GM21423 (cell line): Measurements from ENCODE around the gene TP53I13.

Experiments used
- ATAC-seq: cut with Tn5 transposase; IDR thresholded peaks from one replicate; pipeline ENCODE4 v1.9.1; 2021; ENCODE audit warnings: mild to moderate bottlenecking, moderate library complexity; ENCODE audit not compliant: unreplicated experiment

The TP53I13 gene

DNA sequence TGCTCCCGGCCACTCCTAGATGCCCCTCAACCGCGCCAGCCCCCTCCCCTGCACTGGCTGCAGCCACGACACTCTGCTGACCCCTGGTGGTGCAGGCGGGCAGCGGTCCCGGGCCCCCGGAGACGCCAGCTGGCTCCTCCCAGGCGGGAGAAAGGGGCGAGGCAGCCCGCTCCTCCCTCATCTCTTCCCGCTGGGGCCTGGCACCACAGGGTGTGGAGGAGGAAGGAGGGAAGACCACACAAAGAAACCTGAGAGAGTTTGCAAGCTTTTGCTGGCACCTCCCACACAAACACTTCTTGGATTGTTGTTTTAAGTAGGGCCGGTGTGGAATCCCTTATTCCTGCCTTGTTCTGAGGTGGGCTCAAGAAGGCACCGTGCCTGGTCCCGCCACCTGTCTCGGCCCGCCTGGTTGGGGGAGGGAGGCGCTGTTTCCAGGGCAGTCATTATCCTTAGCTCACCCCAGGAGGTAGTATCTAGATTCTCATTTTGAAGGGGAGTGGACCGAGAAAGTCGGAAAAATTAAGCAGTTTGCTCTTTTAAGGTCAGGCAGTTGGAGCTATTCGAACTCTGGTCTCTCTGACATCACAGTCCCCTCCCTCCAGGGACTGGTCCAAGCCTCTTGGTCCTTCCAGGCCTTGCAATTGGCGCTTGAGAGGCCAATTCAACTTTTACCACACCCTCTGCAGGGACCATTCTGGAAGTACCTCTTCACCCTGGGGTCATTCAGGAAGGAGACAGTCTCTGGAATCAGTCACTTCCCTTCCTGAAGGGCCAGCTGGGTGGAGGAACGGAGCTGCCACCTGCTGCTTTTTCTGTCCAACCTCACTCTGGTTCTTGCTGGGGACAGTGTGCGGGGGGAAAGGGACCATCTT lies 23.5 kb downstream of the TP53I13 start:
- no peak for ATAC-seq

DNA sequence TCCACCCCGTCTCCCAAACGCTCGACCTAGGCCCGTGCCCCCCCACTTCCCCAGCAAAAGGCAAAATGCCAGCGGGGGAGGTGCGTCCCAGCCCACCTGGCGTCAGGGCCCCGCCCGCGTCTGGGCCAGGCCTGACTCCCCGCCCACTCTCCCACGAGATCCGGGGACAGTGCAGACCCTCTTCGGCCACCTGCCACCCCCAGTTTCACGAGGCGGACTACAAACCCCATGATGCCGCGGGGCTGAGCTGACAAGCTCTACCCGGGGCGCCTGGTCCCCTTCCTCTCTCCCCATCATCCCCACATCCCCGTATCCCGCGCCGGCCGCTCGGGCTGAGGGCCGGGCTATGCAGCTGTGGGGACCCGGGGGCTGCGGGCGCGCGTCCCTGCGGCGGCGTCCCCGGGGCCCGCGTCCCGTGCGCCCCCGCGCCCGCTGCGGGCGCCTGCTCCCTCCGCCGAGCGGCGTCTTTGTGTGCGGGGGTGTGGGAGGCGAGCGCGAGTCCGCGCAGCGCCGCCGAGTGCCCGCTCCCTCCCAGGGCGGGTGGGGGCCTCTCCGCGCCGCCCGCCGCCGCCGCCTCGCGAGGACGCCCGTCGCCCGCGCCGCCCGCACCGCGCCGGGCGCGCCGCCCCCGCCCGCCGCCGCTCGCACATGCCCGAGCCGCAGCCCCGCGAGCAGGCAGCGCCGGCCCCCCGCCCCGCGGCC lies 24.5 kb downstream of the TP53I13 start, which contains the start of gene ANKRD13B:
ANKRD13B (plus strand) TSS at position 283 of the 702 bp plus-strand sequence. CDS start 490 bp downstream, outside the sequence.
- ATAC-seq: no peak

DNA sequence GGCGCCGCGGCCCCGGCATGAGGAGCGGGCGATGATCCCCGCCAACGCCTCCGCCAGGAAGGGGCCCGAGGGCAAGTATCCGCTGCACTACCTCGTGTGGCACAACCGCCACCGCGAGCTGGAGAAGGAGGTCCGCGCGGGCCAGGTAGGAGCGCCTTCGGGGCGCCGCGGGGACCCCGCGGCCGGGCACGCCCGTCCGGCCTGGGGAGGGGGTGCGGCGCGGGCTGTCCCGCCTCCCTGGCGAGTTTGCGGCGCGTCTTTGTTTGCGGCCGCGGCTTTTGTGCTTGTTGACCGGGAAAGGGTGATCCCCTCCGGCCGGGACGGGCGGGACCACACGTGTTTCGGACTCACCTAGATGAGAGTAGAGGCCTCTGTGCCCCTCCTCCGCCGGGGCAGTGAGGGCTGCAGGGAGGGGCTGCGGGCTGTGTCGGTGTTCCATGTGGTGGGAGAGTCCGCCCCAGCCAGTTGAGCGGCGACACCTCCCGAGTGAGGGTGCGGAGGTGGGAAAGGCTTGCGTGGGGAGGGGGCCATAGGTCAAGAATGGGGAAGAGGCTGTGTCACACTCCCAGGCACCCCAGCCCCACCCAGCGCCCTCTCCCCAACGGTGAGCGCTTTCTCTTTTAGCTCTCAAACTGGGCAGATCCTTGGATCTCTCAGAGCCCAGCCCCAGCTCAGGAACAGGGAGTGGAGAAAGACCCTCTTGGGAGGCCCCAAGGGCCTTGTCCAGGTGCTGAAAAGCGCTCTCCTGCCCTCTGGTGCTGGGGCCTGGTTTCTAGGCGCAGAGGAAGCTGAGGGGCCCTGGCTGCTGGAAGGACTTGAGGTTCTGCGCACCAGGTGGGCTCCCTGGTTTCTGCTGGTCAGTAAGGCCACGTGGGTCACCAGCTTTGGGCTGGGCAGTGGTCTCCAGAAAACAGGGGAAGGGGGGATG lies 25.4 kb downstream of the TP53I13 start:
- ATAC-seq: no peak

DNA sequence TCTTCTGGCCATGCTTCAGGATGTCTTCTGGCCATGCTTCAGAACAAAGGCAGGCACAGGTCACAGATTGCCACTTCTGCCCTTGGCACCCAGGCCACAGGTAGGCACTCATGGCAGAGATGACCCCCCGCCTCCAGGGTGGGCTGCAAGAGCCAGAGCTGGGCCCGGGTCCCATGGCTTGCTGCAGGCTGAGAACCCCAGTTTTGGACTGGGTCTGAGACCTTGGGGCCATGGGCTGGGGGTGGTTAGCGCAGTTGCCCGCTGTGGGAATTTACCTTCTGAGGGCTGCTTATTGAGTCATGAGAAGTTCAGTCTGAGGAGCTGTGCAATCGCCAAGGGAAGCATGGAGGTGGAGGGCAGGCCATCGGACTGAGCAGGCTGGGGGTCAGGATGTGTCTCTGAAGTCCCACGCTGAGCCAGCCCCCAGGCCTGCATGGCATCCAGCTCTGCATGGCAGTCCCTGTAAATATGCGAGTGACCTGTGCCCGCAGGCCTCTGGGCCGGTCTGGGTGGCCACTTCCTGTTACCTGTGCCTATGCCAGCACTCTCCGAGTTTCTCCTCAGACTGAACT lies 26.1 kb downstream of the TP53I13 start:
- no peak for ATAC-seq

DNA sequence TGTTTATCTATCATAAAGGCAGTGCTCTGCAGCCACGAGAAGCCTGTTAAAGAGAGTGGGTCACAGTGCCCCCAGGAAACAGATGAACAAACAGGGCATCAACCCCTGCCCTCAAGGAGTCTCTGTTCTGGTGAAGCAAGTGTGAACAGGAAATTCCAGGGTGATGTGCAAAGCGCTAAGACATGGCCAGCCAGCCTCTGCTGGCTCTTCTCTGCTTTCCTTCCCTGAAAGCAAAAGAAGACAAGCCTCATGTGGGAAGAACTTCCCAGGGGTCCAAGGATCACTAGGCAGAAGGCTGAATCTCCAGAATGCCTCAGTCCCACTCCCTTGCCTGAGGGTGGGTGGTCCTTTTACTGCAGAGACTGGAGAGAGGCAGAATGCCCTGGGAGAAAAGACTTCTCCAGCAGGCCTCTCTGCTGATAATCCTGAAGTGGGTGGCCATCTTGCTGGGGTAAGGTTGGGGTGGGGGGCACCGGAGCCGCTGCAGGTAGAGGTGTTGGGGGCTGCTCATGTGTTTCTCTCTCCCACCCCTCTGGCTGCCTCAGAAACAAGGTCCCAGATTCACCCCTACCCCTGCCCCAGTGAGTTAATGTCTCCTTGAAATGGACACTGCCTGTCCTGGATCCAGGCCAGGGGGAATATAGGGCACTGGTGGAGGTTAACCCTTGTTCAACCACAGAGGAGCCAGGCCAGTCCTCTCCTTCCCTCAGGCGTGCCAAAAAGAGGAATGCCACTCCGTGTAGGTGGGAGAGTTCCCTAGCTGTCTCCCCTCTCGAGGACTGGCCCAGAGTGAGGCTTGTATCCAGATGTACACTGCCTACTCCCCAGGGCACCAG lies 26.8 kb downstream of the TP53I13 start:
- no peak for ATAC-seq

DNA sequence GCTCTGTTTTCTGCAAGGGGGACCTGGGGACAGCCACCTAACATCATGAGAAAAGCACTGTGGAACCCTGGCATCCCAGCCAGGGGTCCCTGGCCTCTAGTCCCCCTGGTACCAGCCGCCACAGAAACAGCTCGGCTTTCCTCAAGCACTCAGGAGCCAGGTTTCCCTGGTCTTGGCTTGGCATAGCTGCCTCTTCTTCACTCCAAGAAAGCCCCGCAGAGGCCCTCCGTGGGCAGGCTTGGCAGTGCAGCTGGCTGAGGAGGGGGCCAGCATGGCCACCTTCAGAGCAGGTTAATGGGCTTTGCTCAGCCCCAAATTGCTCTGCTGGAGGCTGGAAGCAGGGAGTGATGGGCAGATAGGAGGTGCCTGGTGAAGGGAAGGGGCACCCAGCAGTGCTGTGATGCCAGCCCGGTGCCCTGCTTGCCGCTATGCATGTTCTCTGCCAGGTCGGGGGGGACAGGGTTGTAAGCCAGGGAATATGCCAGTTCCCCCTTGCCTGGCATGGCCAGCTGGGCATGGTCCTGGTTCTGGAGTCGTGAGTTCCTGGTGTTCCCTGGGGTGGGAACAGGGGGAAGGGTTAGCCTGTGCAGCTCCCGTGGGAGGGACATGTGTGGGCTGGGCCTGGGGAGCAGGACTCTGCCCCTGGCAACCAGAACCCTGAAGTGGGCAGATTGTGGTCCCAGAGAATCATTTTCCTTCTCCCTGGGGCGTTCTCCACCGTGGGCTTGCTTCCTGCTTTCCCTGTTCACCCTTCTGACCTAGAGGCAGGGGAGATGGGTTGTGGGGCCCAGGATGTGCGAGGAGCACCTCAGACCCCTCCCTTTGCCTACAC lies 27.7 kb downstream of the TP53I13 start:
- ATAC-seq: no peak

DNA sequence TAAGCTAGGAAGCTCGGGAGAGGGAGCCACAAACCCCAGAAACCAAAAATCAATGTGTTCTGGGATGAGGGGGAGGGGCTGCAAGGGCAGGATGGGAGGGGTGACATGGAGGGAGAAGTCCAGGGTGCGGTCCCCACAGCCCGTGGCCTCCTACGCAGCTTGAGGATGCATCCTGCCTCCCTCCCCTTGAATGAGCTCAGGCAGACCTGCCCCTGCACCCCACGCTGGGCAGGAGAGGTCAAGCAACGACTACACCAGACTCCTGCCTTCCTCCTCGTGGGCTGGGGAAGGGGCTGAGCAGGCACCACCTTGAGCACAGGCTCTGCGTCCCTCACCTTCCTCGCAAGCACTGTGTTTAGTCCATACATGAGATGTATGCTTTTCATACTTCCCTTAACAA lies 28.3 kb downstream of the TP53I13 start:
- ATAC-seq: no peak

DNA sequence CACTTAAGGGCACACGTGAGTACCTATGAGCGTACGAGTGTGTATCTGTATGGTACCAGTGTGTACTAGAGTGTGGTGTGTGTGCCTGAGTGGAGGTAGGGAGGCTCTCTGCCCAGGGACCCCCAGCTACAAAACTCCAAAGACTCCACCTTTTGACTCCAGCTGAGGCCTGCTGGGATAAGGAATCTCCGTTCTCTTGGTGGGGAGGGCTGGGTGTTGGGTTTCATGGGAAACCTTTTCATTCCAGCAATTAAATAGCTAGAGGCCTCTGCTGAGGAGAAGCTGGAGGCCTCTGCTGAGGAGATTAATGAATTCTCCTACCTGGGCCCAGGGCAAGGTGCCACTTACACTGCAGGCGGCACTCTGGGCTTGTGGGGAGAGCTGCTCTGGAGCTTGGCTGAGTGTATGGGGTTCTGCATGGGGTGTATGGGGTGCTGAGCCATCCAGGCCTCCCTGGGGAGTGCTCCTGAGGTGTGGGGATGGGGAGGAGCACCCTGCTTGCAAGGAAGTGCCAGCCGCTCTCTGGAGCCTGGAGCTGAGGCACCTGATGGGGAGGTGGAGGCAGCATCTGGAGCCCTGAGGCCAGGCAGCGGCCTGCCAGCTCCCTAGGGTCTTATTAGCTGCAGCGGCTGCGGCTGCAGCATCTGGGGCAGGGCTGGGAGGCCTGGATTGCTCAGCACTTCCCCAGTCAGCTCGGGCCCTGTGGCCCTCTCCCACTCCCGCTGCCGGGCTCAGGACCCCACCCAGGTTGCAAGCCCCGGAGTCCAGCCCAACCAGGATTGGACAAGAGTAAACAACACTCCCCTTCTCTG lies 29.1 kb downstream of the TP53I13 start:
- ATAC-seq: no peak

DNA sequence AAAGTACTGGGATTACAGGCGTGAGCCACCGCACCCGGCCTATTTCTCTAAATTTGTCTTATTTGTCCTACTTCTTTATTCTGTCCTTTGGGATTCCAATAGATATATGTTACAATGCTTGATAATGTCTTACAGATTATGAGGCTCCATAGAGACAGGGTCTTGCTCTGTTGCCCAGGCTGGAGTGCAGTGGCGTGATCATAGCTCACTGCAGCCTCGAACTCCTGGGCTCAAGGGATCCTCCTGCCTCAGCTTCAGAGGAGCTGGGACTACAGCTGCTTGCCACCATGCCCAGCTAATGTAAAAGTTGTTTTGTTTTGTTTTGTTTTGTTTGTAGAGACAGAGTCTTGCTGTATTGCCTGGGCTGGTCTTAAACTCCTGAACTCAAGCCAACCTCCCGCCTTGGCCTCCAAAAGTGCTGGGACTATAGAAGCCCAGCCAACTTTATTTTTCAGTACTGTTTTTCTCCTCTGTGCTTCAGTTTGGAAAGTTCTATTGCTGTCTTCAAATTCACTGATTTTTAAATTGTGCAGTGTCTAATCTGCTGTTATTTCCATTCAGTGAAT lies 34.7 kb downstream of the TP53I13 start:
- no peak for ATAC-seq

DNA sequence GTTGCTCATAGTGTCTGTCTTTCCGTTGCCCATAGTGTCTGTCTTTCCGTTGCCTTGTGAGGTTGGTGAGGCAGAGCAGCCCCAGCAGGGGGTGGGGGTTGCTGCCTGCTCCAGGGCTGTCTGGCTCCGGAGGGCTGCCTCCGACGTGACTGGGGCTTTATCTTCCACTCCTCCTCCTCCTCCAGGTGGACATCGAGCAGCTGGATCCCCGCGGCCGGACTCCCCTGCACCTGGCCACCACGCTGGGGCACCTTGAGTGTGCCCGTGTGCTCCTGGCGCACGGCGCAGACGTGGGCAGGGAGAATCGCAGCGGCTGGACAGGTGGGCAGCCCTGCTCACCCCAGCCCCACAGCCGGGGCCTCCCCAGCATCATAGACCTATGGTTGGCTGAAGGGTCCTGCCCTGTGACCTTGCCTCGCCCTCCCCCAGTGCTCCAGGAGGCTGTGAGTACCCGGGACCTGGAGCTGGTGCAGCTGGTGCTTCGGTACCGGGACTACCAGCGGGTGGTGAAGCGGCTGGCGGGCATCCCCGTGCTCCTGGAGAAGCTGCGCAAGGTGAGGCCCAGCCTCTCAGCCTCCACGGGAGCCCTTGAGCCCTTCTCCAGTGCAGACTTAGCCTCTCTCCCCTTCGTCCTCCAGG lies 39.2 kb downstream of the TP53I13 start:
- no peak for ATAC-seq

DNA sequence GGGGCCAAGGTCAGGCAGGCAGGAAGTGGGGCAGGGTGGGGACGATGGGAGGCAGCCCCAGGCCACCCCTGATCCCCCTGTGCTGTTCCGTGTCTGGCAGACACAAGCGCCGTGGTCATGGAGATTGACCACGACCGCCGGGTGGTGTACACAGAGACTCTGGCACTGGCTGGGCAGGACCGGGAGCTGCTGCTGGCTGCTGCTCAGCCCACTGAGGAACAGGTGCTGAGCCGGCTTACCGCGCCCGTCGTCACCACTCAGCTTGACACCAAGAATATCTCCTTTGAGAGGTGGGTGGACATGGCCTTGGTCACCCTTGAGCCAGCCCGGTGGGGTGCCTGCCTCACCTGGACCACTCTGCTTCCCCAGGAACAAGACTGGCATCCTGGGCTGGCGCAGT lies 40.5 kb downstream of the TP53I13 start:
- no peak for ATAC-seq

DNA sequence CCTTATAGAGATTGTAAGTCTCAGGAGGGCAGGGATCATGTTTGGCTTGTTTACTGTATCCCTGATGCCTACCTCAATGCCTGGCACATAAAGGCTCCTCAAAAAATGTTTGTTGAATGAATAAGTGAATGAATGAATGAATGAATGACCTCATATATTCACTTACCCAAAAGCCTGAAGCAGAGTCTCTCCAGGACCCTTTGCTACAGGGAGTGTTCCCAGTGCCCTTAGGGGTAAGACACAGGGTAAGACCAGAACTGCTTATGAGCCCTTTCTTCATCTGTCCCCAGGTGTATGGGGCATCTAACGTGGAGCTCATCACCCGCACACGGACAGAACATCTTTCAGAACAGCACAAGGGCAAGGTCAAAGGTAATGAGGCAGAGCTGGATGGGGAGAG lies 41.9 kb downstream of the TP53I13 start:
- ATAC-seq: no peak

DNA sequence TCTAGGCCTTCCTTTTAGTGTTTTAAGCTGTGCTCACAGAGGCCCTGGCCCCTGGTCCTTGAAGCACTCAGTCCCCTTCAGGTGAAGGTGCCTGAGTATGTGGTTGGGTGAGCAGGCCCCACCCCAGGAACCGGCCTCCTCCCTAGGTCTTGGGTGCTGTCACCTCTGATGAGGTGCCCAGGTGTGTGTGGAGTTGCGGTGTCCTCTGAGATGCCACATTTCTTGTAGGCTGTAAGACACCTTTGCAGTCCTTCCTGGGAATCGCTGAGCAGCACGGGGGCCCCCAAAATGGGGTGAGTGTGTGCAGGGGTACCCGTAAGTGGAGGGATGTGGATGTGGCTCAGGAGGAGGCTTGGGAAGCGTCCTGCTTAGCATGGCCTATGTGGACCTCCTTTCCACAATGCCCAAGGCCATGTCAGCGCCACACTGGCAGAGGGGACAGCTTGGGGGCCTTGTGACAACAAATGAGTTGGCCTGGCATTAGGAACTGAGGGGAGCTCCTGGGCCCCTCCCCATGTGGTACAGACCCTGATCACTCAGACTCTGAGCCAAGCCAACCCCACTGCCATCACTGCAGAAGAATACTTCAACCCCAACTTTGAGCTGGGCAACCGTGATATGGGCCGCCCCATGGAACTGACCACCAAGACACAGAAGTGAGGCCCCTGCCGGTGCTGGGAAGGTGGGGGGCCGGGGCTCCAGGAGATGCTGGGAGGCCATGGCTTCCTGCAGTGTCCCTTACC lies 43.0 kb downstream of the TP53I13 start:
- no peak for ATAC-seq

DNA sequence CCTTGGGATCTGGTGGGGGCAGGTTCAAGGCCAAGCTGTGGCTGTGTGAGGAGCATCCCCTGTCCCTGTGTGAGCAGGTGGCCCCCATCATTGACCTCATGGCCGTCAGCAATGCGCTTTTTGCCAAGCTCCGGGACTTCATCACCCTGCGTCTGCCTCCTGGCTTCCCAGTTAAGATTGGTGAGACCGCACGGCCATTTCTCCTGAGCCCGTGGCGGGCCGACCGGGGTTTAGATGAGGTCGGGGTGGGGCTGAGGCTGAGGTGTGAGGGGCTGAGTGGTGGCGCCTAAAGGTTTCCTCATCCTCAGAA lies 43.5 kb downstream of the TP53I13 start:
- ATAC-seq: no peak

DNA sequence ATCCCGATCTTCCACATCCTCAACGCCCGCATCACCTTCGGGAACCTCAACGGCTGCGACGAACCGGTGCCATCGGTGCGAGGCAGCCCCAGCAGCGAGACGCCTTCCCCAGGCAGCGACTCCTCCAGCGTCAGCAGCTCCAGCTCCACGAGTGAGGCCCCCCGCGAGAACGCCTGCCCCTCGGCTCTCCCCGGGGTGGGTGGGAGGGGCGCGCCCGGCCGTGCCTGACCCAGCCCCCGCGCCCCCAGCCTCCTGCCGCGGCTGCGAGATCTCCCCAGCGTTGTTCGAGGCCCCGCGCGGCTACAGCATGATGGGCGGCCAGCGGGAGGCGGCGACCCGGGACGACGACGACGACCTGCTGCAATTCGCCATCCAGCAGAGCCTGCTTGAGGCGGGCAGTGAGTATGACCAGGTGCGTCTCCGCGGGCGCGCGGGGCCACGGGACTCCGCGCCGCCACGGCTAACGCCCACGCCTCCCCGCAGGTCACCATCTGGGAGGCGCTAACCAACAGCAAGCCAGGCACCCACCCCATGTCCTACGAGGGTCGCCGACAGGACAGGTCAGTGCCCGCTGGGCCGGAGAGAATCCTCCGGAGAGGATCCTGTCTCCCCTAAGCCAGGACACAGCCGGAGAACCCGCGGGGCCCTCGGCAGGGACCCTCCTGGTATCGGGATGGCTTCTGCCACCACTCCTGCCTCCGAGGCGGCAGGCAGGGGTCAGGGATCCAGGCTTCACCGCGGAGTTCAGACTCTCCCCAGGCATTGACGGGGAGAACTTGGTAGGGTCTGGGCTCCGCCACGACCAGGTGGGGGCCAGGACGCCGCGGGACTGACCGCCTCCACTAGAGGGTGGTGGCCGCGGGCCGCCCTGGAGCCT lies 44.1 kb downstream of the TP53I13 start:
- ATAC-seq: no peak

DNA sequence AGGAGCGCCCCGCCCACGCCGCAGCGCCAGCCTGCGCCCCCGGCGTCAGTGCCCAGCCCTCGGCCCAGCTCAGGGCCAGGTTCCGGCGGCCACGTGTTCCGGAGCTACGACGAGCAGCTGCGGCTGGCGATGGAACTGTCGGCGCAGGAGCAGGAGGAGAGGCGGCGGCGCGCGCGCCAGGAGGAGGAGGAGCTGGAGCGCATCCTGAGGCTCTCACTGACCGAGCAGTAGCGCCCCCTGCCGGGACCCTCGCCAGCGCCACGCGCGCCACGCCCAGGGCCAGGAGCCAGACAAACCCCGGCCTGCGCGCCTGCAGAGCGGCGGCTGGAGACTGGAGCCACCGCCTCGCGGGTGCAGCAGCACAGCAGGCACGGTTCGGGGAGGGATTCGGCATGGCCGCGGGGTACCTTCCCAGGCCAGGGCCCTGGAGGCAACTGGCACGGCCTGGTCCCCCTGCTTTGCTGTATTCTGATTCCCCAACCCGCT lies 44.9 kb downstream of the TP53I13 start:
- ATAC-seq: peak; percentile 32
